AG10803 (cell line): Measurements from ENCODE around the gene LDLRAD4.

Experiments used
- DNase-seq: peaks from one replicate; pipeline ENCODE4 v3.0.0; 2010; ENCODE audit warnings: low read depth
- H3K4me3 ChIP-seq: 2 replicates; pipeline ENCODE4 v1.5.1; 2011; ENCODE audit warnings: mild to moderate bottlenecking, low read length, control low read depth
- TF ChIP-seq, protein P1 (sequence below): conservative IDR thresholded peaks from 2 replicates; pipeline ENCODE4 v1.5.1; 2011; ENCODE audit warnings: mild to moderate bottlenecking, low read length, control low read depth, inconsistent platforms

LDLRAD4 gene

DNA sequence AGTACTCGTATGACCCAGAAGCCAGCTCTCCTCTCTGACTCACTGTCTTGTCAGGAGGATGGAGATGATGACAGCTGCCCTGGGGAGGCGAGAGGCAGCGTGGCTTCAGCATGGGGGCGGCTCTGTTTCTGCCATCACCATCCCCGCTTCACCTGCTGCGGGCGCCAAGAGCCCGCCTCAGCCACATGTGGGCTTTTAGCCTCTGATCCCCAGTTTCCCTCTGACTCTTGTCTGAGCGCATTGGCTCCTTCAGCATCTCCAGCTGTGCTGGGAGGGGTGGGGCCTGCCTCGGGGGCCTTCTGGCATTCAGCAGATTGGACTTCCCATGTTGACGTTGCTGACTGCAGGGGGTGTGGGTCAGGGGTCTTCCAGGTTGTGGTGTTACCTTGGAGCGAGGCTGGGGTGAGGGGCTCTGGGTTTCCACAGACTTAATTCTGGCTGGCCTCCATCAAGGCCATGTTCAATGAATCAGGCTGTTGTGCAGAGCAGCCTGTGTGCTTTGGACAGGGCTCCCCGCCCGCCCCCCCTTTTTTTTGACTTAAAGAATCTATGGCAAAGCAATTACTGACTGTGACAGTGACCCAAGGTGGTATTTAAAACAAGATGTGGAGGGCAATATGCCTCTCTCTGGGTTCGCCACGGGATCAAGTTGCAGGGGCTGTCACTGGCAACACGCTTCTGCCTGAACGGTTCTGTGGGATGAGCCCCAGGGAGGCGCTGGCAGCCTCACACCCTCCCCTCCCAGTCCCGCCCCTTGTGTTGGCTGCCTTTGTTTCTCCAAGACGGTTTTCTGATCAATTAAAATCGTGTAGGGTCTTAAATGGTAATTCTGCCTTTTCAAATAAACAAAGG, 228.3 kb downstream of the LDLRAD4 start:
- H3K4me3 ChIP-seq = peak overlapping the region; percentile 18; the same call in 1 of the 2 replicates
- DNase-seq = no peak
- TF ChIP-seq, protein P1, sequence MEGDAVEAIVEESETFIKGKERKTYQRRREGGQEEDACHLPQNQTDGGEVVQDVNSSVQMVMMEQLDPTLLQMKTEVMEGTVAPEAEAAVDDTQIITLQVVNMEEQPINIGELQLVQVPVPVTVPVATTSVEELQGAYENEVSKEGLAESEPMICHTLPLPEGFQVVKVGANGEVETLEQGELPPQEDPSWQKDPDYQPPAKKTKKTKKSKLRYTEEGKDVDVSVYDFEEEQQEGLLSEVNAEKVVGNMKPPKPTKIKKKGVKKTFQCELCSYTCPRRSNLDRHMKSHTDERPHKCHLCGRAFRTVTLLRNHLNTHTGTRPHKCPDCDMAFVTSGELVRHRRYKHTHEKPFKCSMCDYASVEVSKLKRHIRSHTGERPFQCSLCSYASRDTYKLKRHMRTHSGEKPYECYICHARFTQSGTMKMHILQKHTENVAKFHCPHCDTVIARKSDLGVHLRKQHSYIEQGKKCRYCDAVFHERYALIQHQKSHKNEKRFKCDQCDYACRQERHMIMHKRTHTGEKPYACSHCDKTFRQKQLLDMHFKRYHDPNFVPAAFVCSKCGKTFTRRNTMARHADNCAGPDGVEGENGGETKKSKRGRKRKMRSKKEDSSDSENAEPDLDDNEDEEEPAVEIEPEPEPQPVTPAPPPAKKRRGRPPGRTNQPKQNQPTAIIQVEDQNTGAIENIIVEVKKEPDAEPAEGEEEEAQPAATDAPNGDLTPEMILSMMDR = no peak

DNA sequence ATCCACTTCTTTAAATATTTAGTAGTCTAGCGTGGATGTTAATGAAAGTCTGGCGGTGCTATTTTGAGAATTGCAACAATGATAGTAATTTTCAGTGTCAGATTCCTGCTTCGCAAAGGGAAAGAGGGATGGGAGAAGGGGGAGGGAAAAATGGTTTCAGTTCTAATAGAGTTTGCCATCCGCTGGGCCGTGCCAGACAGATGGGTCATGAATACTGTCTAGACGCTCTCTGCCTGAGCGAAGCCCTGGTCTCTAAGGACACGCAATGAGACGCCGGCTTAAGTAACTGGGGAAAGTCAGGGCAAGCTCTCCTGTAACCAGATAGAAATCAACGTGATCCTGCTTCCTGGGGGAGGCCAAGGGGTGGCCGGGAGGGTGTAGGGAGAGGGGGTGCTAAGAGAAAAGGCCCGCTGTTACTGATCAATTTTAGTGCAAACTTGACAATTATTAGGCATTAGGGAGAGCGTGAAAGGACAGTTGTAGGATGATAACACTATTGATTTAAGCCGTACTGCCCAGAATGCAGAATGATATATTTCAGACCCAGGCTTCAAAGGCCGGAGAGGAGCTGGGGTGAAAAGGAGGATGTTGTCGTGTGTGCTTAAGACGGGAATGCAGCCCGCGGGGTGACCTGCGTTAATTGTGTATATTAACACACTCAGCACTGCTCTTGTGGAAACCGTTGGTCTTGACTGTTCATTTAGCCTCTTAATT, 229.2 kb downstream of the LDLRAD4 start:
- peak overlapping the region; percentile 18 for H3K4me3 ChIP-seq
- peak; percentile 95 for DNase-seq

DNA sequence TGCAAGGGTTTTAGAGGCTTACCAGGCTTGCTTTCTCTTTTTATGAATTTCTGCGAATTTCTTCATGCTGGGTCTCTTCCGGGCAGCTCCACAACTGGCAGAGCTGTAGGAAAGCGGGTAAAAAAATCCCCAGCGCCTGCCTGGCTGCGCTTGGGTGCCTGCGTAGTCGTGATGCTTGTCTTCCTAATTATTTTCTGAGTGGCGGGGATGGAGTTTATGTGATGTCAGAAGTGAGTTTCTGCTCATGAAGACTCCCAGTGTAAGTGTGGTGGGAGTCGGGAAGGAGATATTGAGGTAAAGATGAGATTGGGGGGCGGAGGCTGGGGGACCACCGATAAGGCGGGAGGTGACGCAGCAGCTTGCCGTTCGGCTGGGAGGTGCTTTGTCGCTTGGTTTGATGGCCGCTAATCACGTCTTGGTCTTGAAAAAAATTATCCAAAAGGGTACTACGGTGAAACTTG, 229.8 kb downstream of the LDLRAD4 start:
- no peak overlapping the region for H3K4me3 ChIP-seq
- TF ChIP-seq, protein P1 = no peak
- no peak for DNase-seq

More for the DNA sequence above, 229.2 kb downstream of the LDLRAD4 start:
- TF ChIP-seq, protein P1 = no peak

DNA sequence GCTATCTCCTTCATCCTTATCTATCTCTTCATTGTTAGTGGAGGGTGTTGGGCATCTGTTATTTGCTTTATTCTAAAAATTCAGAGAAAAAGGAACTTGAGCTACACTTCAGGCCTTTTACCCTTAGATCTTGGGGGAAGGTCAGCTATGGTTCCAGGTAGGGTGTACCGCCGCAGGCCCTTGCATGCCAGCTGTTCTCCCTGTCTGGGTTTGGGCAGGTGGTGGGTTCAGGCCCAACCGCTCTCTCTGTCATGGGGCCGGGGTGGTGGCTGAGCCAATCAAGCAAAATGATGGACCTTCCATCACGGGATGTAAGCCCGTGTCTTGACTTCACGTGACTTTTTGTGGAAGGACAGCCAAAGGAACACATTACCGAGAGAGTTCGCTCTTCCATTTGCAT, 231.1 kb downstream of the LDLRAD4 start:
- no peak overlapping the region for H3K4me3 ChIP-seq
- TF ChIP-seq, protein P1 = no peak
- DNase-seq = no peak

DNA sequence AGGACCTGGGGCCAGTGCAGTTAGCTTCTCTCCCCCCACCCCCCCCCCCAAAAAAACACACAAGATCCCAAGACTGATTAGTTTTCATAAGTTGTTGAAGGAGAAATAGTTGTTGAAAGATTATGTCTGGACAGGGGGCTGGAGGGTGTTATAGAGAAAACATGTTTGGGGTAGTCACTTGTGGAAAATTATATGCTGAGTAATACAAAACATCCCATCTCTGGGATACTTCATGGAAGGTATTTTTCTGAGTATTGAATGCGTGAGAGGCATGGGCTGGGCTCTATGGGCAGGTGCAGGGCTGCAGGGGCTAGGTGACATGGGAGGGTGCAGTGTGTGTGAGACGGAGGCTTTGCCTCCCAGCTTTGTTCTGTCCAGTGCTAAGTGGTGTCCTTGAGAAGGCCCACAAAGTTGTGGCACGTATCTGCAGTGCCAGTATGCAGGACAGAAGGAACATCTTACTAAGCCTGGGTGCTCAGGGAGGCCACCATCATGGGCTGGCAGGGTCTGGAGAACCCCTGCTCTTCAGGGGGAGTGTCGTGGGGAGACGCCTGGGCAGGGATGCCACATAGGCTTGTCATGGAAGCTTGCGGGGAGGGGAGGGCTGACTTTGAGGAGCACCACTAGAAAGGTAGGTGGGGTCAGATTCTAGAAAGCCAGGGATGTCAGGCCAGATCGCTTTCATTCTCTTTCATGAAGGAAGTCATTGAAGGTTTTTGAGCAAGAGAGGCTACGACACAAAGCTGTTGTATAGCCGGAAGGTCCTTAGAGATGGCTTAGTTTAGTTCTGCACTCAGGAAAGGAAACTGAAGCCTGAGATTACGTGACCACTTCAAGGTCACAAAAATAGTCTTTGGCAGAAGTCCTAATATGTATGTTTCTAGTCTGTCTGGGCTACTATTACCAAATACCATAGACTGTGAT, 232.0 kb downstream of the LDLRAD4 start:
- H3K4me3 ChIP-seq = no peak overlapping the region

DNA sequence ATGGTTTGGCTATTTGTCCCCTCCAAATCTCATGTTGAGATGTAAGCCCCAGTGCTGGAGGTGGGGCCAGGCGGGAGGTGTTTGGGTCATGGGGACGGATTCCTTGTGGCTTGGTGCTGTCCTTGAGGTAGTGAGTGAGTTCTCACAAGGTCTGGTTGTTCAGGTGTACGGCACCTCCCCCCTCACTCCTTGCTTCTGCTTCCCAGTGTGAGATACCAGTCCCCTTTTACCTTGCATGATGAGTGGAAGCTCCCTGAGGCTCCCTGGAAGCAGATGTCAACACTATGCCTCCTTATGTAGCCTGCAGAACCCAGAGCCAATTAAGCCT, 232.6 kb downstream of the LDLRAD4 start:
- no peak for DNase-seq
- TF ChIP-seq, protein P1 = no peak
- H3K4me3 ChIP-seq = no peak overlapping the region

More for the DNA sequence above, 232.0 kb downstream of the LDLRAD4 start:
- DNase-seq = no peak
- TF ChIP-seq, protein P1 = no peak
